Loucy (cell line): ENCODE data around the gene RUNX2.

ENCODE experiments used
- EZH2phosphoT487 ChIP-seq: fragments of 200-600 bp; IDR thresholded peaks from 2 replicates; pipeline ENCODE4 v1.6.1; 2018; ENCODE audit warnings: antibody characterized with exemption, mild to moderate bottlenecking, moderate library complexity, borderline replicate concordance
- TF ChIP-seq, protein P1 (sequence below): fragments of 200-600 bp; sonication (generic); conservative IDR thresholded peaks from 2 replicates; pipeline ENCODE4 v1.5.1; 2014; ENCODE audit warnings: mild to moderate bottlenecking, antibody characterized with exemption, low read length

DNA sequence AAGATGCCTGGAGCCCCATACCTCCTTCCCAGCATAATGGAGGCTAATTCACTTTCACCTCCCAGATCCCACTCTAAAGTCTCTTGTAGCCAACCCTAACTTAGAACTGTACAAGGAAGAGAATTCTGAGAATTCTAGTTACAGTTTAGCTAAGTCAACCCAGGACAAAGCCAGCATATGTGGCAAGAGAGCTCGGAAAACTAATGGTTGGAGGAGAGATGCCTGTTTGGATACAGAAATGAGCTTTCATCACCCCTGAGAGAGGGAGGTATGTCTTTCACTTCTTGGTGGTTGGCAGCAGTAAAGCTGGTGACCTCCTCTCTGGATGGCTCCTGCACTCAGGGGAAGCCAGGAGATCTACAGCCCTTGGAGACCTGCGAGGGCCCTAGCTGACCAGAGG, 302.2 kb downstream of the RUNX2 start:
- TF ChIP-seq, protein P1, sequence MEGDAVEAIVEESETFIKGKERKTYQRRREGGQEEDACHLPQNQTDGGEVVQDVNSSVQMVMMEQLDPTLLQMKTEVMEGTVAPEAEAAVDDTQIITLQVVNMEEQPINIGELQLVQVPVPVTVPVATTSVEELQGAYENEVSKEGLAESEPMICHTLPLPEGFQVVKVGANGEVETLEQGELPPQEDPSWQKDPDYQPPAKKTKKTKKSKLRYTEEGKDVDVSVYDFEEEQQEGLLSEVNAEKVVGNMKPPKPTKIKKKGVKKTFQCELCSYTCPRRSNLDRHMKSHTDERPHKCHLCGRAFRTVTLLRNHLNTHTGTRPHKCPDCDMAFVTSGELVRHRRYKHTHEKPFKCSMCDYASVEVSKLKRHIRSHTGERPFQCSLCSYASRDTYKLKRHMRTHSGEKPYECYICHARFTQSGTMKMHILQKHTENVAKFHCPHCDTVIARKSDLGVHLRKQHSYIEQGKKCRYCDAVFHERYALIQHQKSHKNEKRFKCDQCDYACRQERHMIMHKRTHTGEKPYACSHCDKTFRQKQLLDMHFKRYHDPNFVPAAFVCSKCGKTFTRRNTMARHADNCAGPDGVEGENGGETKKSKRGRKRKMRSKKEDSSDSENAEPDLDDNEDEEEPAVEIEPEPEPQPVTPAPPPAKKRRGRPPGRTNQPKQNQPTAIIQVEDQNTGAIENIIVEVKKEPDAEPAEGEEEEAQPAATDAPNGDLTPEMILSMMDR, result no peak
- no peak for TF ChIP-seq EZH2phosphoT487
